GM21367 (cell line): ENCODE data around the gene LUC7L.

Experiments used
- ATAC-seq: cut with Tn5 transposase; IDR thresholded peaks from one replicate; pipeline ENCODE4 v1.9.1; 2021; ENCODE audit not compliant: unreplicated experiment

The LUC7L gene

GRCh38 chr16:149024-149660, 80.1 kb downstream of the LUC7L start:
- ATAC-seq, result no peak

GRCh38 chr16:146646-147045, 82.6 kb downstream of the LUC7L start:
- no peak for ATAC-seq

- ATAC-seq, result no peak
Observed at GRCh38 chr16:144797-145252, 84.4 kb downstream of the LUC7L start.

GRCh38 chr16:143456-143855, 85.8 kb downstream of the LUC7L start:
- no peak for ATAC-seq

GRCh38 chr16:143047-143446, 86.2 kb downstream of the LUC7L start:
- ATAC-seq, result no peak

- ATAC-seq, result no peak
Observed at GRCh38 chr16:142405-142967, 86.8 kb downstream of the LUC7L start.

- no peak for ATAC-seq
Observed at GRCh38 chr16:140175-140857, 88.9 kb downstream of the LUC7L start.
